ENCODE measurements around the gene TCF3. TPM values are rescaled to one million over a fixed set of nuclear protein-coding genes. Genes with fewer than 3 reads are reported as not detected.

TCF3 gene
- total and polyA plus RNA-seq, 2 donors, result 76.0 to 81.2 TPM

Other genes starting within 250 kb of the TCF3 start
- 67.8 TPM for gene DAZAP1, start 245.0 kb downstream of the TCF3 start, total RNA-seq
- gene DAZAP1, start 245.0 kb downstream of the TCF3 start, polyA plus RNA-seq, result 112 TPM
- gene RPS15, start 214.2 kb downstream of the TCF3 start, total RNA-seq, result 789 TPM
- gene RPS15, start 214.2 kb downstream of the TCF3 start, polyA plus RNA-seq, result 3,095 TPM
- gene APC2, start 202.5 kb downstream of the TCF3 start, total RNA-seq, result 0.05 TPM
- 0.11 TPM for gene APC2, start 202.5 kb downstream of the TCF3 start, polyA plus RNA-seq
- gene C19orf25, start 173.4 kb downstream of the TCF3 start, total RNA-seq, result 22.8 TPM
- 38.1 TPM for gene C19orf25, start 173.4 kb downstream of the TCF3 start, polyA plus RNA-seq
- gene PCSK4, start 162.3 kb downstream of the TCF3 start, total RNA-seq, result 4.9 TPM
- 11.5 TPM for gene PCSK4, start 162.3 kb downstream of the TCF3 start, polyA plus RNA-seq
- gene REEP6, start 161.4 kb downstream of the TCF3 start, total RNA-seq, result 0.66 TPM
- gene REEP6, start 161.4 kb downstream of the TCF3 start, polyA plus RNA-seq, result 1.9 TPM
- gene ADAMTSL5, start 139.6 kb downstream of the TCF3 start, total RNA-seq, result 0.05 TPM
- gene ADAMTSL5, start 139.6 kb downstream of the TCF3 start, polyA plus RNA-seq, result 0.21 TPM
- 0.09 TPM for gene PLK5, start 128.5 kb downstream of the TCF3 start, total RNA-seq
- 0.25 TPM for gene PLK5, start 128.5 kb downstream of the TCF3 start, polyA plus RNA-seq
- gene MEX3D, start 84.3 kb downstream of the TCF3 start, total RNA-seq, result 13.0 TPM
- 5.4 TPM for gene MEX3D, start 84.3 kb downstream of the TCF3 start, polyA plus RNA-seq
- 64.8 TPM for gene MBD3, start 59.8 kb downstream of the TCF3 start, total RNA-seq
- gene MBD3, start 59.8 kb downstream of the TCF3 start, polyA plus RNA-seq, result 99.9 TPM
- gene UQCR11, start 47.2 kb downstream of the TCF3 start, total RNA-seq, result 167 TPM
- gene UQCR11, start 47.2 kb downstream of the TCF3 start, polyA plus RNA-seq, result 108 TPM
- under 0.01 TPM for gene ONECUT3, start 100.9 kb upstream of the TCF3 start, total RNA-seq
- gene ONECUT3, start 100.9 kb upstream of the TCF3 start, polyA plus RNA-seq, result 0.02 TPM
- gene ATP8B3, start 159.7 kb upstream of the TCF3 start, total RNA-seq, result 1.3 TPM
- 3.6 TPM for gene ATP8B3, start 159.7 kb upstream of the TCF3 start, polyA plus RNA-seq
- gene REXO1, start 195.9 kb upstream of the TCF3 start, total RNA-seq, result 3.8 TPM
- 28.7 TPM for gene REXO1, start 195.9 kb upstream of the TCF3 start, polyA plus RNA-seq
- 3.2 TPM for gene KLF16, start 211.0 kb upstream of the TCF3 start, total RNA-seq
- 8.4 TPM for gene KLF16, start 211.0 kb upstream of the TCF3 start, polyA plus RNA-seq
- 97.4 TPM for gene ABHD17A, start 232.9 kb upstream of the TCF3 start, total RNA-seq
- gene ABHD17A, start 232.9 kb upstream of the TCF3 start, polyA plus RNA-seq, result 90.4 TPM

Data from thymus (tissue), 2 donors.